HCT116 (cell line): Measurements from ENCODE around the gene CCDC15. TPM values are rescaled to one million over a fixed set of nuclear protein-coding genes. Genes with fewer than 3 reads are reported as not detected.

Experiments used
- ATAC-seq: fragments of 200-7000 bp; cut with Tn5 transposase; 2 replicates; pipeline ENCODE4 v1.9.1; 2020; ENCODE audit warnings: mild to moderate bottlenecking, moderate library complexity
- BruUV-seq: library from RNA; stranded (reverse); fragments of 400-500 nt; replicated peaks from 2 replicates; lab custom pipeline; 2021; lab: Mats Ljungman, UMichigan
- CTCF ChIA-PET: fragments of 300-600 bp; sonication (Branson Sonifier 250); formaldehyde crosslinking; loops from one replicate; lab custom pipeline; 2021; ENCODE audit warnings: antibody characterized with exemption; lab: Charles Lee
- POLR2A ChIA-PET: fragments of 300-600, 350-600 bp; sonication (Branson Sonifier 250); formaldehyde crosslinking; loops from one replicate; lab custom pipeline; 2021; ENCODE audit warnings: antibody characterized with exemption; lab: Charles Lee
- RAD21 ChIA-PET, 2 experiments: fragments of 300-600 bp; sonication (Branson Sonifier 250); formaldehyde crosslinking; loops; one replicate each; lab custom pipeline; 2023; ENCODE audit warnings: low total read pairs in 2 of 2; ENCODE audit not compliant: uncharacterized antibody in 2 of 2, unreplicated experiment in 2 of 2, low non-redundant PET in 1 of 2; lab: Charles Lee
- DNase-seq: peaks from one replicate; pipeline ENCODE4 v3.0.0-alpha.2; 2010; ENCODE audit warnings: low read depth, low spot score
- H2AFZ ChIP-seq: fragments of 200-600 bp; shearing (Covaris generic), sonication (generic); 2 replicates; pipeline ENCODE4 v1.6.1; 2017; ENCODE audit warnings: low read depth, mixed run types, mixed read lengths, antibody characterized with exemption, low read length; ENCODE audit not compliant: poor library complexity, severe bottlenecking
- H3K27ac ChIP-seq: 2 replicates; pipeline ENCODE4 v1.5.1; 2012; ENCODE audit warnings: low read depth, low read length
- H3K27me3 ChIP-seq: fragments of 200-600 bp; sonication (generic); 2 replicates; pipeline ENCODE4 v1.6.1; 2016; ENCODE audit warnings: mixed run types, low read length, mixed read lengths; ENCODE audit not compliant: insufficient read depth
- H3K36me3 ChIP-seq, 2 experiments: fragments of 200-500 bp in 1 of 2; fragments of 200-600 bp in 1 of 2; sonication (Bioruptor generic) in 1 of 2; sonication (generic) in 1 of 2; 2 replicates each; pipeline versions ENCODE4 v1.5.1 to v1.6.1; 2014 to 2016; ENCODE audit warnings: low read length in 2 of 2, inconsistent platforms in 1 of 2, mixed read lengths in 1 of 2, mixed run types in 1 of 2; ENCODE audit not compliant: insufficient read depth in 2 of 2, control insufficient read depth in 1 of 2
- H3K4me1 ChIP-seq, 2 experiments: fragments of 200-600 bp in 1 of 2; sonication (generic) in 1 of 2; 2 replicates each; pipeline versions ENCODE4 v1.5.1 to v1.6.1; 2012 to 2017; ENCODE audit warnings: low read length in 2 of 2, inconsistent platforms in 1 of 2, mild to moderate bottlenecking in 1 of 2, mixed read lengths in 1 of 2, mixed run types in 1 of 2, moderate library complexity in 1 of 2; ENCODE audit not compliant: insufficient read depth in 2 of 2, control insufficient read depth in 1 of 2
- H3K4me2 ChIP-seq: fragments of 200-600 bp; sonication (generic); 2 replicates; pipeline ENCODE4 v1.6.1; 2017; ENCODE audit warnings: mixed run types, low read length, mixed read lengths
- H3K4me3 ChIP-seq, 2 experiments: fragments of 200-600 bp in 1 of 2; sonication (generic) in 1 of 2; replicated peaks in 1 of 2; 2 replicates each; pipeline ENCODE4 v1.5.1; 2011 to 2016; ENCODE audit warnings: low read length in 2 of 2, control low read depth in 1 of 2, low read depth in 1 of 2, mild to moderate bottlenecking in 1 of 2, mixed read lengths in 1 of 2, mixed run types in 1 of 2
- H3K79me2 ChIP-seq: fragments of 200-600 bp; sonication (generic); 2 replicates; pipeline ENCODE4 v1.6.1; 2017; ENCODE audit warnings: mild to moderate bottlenecking, mixed run types, low read length, moderate library complexity, mixed read lengths; ENCODE audit not compliant: insufficient read depth
- H3K9ac ChIP-seq: fragments of 200-600 bp; sonication (generic); 2 replicates; pipeline ENCODE4 v1.6.1; 2016; ENCODE audit warnings: low read length, mixed read lengths
- H3K9me2 ChIP-seq: fragments of 200-600 bp; sonication (generic), shearing (Covaris generic); 2 replicates; pipeline ENCODE4 v1.6.1; 2017; ENCODE audit warnings: mixed run types, mild to moderate bottlenecking, moderate library complexity; ENCODE audit not compliant: insufficient read depth
- H3K9me3 ChIP-seq, 2 experiments: fragments of 200-500 bp in 1 of 2; fragments of 200-600 bp in 1 of 2; sonication (Bioruptor generic) in 1 of 2; sonication (generic) in 1 of 2; 2 replicates each; pipeline ENCODE4 v1.6.1; 2014 to 2017; ENCODE audit warnings: low read length in 2 of 2, mixed read lengths in 2 of 2, inconsistent platforms in 1 of 2, low read depth in 1 of 2, mild to moderate bottlenecking in 1 of 2, mixed run types in 1 of 2, moderate library complexity in 1 of 2; ENCODE audit not compliant: control insufficient read depth in 1 of 2, insufficient read depth in 1 of 2
- H4K20me1 ChIP-seq: fragments of 200-600 bp; sonication (generic), shearing (Covaris generic); 2 replicates; pipeline ENCODE4 v1.6.1; 2017; ENCODE audit warnings: mixed run types, mild to moderate bottlenecking, moderate library complexity; ENCODE audit not compliant: insufficient read depth
- CBX3 ChIP-seq: IDR thresholded peaks from 2 replicates; pipeline ENCODE4 v1.6.1; 2012; ENCODE audit warnings: low read depth
- CEBPB ChIP-seq: IDR thresholded peaks from 2 replicates; pipeline ENCODE4 v1.6.1; 2012; ENCODE audit warnings: low read depth
- EZH2phosphoT487 ChIP-seq: fragments of 200-600 bp; IDR thresholded peaks from 2 replicates; pipeline ENCODE4 v1.6.1; 2018; ENCODE audit warnings: antibody characterized with exemption, borderline replicate concordance
- FOSL1 ChIP-seq: IDR thresholded peaks from 2 replicates; pipeline ENCODE4 v1.6.1; 2012; ENCODE audit warnings: low read depth
- SRF ChIP-seq: IDR thresholded peaks from 2 replicates; pipeline ENCODE4 v1.6.1; 2012; ENCODE audit warnings: low read depth
- YY1 ChIP-seq: IDR thresholded peaks from 2 replicates; pipeline ENCODE4 v1.6.1; 2011; ENCODE audit warnings: low read length, low read depth, moderate library complexity, mild to moderate bottlenecking; ENCODE audit not compliant: insufficient replicate concordance; ENCODE audit errors: extremely low read depth
- ZNF274 ChIP-seq: fragments of 200-500 bp; sonication (Bioruptor generic); IDR thresholded peaks from 2 replicates; pipeline ENCODE4 v1.6.1; 2014; ENCODE audit warnings: mild to moderate bottlenecking, low read depth, low read length, inconsistent platforms
- intact Hi-C: fragments of 100-400 bp; cut with micrococcal nuclease; formaldehyde crosslinking; loops from 2 replicates; pipeline ENCODE4 v1.10.0; 2022
- total RNA-seq: library from RNA; stranded (reverse); gene quantifications from one replicate; pipeline ENCODE4 v1.2.1, GENCODE V29; 2021; ENCODE audit not compliant: unreplicated experiment
- TF ChIP-seq, protein P1 (sequence below): IDR thresholded peaks from 2 replicates; pipeline ENCODE4 v1.6.1; 2012
- TF ChIP-seq, protein P2 (sequence below): IDR thresholded peaks from 2 replicates; pipeline ENCODE4 v1.6.1; 2011; ENCODE audit warnings: mild to moderate bottlenecking, low read length, moderate library complexity; ENCODE audit not compliant: insufficient replicate concordance; ENCODE audit errors: extremely low read depth

The CCDC15 gene
- total RNA-seq, 1 experiment from 2014 or later, result 2.4 TPM

DNA sequence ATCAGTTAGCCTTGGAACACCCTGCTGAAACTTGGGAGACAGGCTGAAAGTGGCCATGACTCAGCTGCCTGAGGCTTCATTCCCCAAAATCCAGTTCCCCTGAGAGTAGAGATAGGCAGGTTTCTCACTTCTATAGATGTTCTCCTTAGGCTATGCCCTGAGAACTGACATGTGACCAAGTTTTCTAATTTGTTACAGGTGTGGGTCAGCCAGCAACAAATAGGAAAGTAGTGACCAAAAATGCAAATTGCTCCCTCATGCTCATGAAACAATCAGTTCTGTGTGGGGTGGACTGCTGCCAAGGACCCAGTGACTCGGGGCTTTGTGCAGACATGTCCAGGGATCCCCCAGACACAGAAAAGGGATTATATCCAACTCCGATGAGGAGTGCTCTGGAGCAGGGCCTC is 7.3 kb upstream of the CCDC15 start:
- no peak overlapping the region for H3K4me3 ChIP-seq
- POLR2A ChIA-PET, result no interaction called here

More for the DNA sequence above, 7.3 kb upstream of the CCDC15 start:
- H3K9me2 ChIP-seq, result no peaks in the 10 kb centered on the region
- H3K27ac ChIP-seq, result no peak overlapping the region
- ATAC-seq, result no peak
- no peaks in the 10 kb centered on the region for H3K36me3 ChIP-seq
- H2AFZ ChIP-seq, result no peak overlapping the region
- H3K4me2 ChIP-seq, result no peak overlapping the region
- DNase-seq, result no peak
- no peaks in the 10 kb centered on the region for H4K20me1 ChIP-seq
- no peaks in the 10 kb centered on the region for H3K9me3 ChIP-seq
- peaks cover 0 to 6% of the 10 kb centered on the region in 2 experiments; a peak in 1 of 4 replicates for H3K4me1 ChIP-seq
- TF ChIP-seq EZH2phosphoT487, result no peak
- TF ChIP-seq CBX3, result no peak
- TF ChIP-seq SRF, result no peak
- TF ChIP-seq FOSL1, result no peak
- TF ChIP-seq YY1, result no peak
- TF ChIP-seq CEBPB, result no peak
- no peak for TF ChIP-seq ZNF274
- TF ChIP-seq, protein P1, sequence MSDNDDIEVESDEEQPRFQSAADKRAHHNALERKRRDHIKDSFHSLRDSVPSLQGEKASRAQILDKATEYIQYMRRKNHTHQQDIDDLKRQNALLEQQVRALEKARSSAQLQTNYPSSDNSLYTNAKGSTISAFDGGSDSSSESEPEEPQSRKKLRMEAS, result no peak
- TF ChIP-seq, protein P2, sequence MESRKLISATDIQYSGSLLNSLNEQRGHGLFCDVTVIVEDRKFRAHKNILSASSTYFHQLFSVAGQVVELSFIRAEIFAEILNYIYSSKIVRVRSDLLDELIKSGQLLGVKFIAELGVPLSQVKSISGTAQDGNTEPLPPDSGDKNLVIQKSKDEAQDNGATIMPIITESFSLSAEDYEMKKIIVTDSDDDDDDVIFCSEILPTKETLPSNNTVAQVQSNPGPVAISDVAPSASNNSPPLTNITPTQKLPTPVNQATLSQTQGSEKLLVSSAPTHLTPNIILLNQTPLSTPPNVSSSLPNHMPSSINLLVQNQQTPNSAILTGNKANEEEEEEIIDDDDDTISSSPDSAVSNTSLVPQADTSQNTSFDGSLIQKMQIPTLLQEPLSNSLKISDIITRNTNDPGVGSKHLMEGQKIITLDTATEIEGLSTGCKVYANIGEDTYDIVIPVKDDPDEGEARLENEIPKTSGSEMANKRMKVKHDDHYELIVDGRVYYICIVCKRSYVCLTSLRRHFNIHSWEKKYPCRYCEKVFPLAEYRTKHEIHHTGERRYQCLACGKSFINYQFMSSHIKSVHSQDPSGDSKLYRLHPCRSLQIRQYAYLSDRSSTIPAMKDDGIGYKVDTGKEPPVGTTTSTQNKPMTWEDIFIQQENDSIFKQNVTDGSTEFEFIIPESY, result no peak
- intact Hi-C loops, result no loop called here
- BruUV-seq, result no TSS peak
- H3K9ac ChIP-seq, result no peak overlapping the region
- H3K79me2 ChIP-seq, result no peaks in the 10 kb centered on the region
- ChIA-PET RAD21 (no interaction called here), CTCF (no interaction called here)
- H3K27me3 ChIP-seq, result no peaks in the 10 kb centered on the region
